Measurements from ENCODE around the gene P2RX5. TPM values are rescaled to one million over a fixed set of nuclear protein-coding genes. Genes with fewer than 3 reads are reported as not detected.

Gene P2RX5
- total RNA-seq, 1 donor from 2014 or later = 19.4 TPM

- intact Hi-C loops (cut with DNase I) = no loop called here
- DNase-seq (ENCODE audit: missing footprints) (peak; percentile 49), ATAC-seq (no peak)
Observed at GRCh38 chr17:3689262-3690093, 6.5 kb downstream of the P2RX5 start.

- intact Hi-C loops (cut with DNase I) = no loop called here
Observed at GRCh38 chr17:3688852-3689261, 7.1 kb downstream of the P2RX5 start.

GRCh38 chr17:3688027-3688553, 7.9 kb downstream of the P2RX5 start:
- DNase-seq (ENCODE audit: missing footprints) (peak; percentile 11), ATAC-seq (no peak)
- intact Hi-C loops (cut with DNase I) = no loop called here

More at GRCh38 chr17:3688852-3689261, 7.1 kb downstream of the P2RX5 start:
- DNase-seq (ENCODE audit: missing footprints) (peak; percentile 39), ATAC-seq (no peak)

- DNase-seq (ENCODE audit: missing footprints) (peak; percentile 20), ATAC-seq (no peak)
- intact Hi-C loops (cut with DNase I) = no loop called here
Observed at GRCh38 chr17:3685174-3685573, 10.8 kb downstream of the P2RX5 start.

DNA sequence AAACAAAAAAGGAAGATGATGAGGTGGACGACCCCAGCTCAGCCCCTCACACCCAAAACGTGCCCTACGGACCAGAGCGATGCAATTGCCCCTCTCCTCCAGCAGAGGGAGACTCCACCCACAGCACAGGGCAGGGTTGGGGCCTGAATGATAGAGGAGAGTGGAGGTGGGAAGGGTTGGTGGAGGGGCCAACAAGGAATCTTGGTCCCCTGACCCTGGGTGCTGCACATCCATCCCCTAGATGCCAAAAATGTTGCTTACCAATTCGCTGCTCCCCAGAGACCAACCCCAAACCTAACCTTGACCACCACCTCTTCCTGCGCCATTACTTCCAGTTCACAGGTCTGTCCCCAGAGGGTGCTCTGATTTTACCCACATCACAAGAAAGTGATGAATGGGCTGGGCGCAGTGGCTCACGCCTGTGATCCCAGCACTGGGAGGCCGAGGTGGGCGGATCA, 12.9 kb downstream of the P2RX5 start:
- ATAC-seq = peak; percentile 50
- intact Hi-C loops (cut with DNase I) = loop anchor here (5.0 kb wide), 1 partner anchor 39 kb away; the partner anchor contains the start of gene HASPIN
- peak; percentile 59 for DNase-seq (ENCODE audit: missing footprints)

- DNase-seq (ENCODE audit: missing footprints) = peak; percentile 30
- intact Hi-C loops (cut with DNase I) = loop anchor here (5.0 kb wide), 1 partner anchor 40 kb away; the partner anchor contains the start of gene HASPIN
- ATAC-seq = no peak
Observed at GRCh38 chr17:3682033-3682432, 13.9 kb downstream of the P2RX5 start.

GRCh38 chr17:3681565-3681964, 14.4 kb downstream of the P2RX5 start:
- DNase-seq (ENCODE audit: missing footprints) = peak; percentile 45
- no peak for ATAC-seq
- intact Hi-C loops (cut with DNase I) = loop anchor here (5.0 kb wide), 1 partner anchor 41 kb away; the partner anchor contains the start of gene HASPIN

DNA sequence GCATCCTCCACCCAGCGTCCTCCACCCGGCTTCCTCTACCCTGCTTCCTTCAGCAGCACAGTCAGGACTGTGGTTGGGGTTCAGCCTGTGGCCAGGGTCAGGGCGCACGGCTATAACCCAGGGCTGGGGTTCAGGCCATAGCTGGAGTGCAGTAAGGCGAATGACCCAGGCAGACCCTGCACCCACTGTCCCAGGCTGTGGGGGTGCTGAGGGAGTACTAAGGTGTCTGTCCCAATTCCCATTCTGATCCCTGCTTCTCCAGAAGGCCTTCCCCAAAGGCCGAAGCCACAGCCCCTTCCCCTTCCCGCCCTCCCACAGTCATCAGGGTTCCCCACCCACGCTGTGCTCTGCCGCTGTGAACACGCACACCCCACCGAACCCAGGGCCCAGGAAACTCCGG, 14.9 kb downstream of the P2RX5 start:
- peak; percentile 15 for DNase-seq (ENCODE audit: missing footprints)
- ATAC-seq = no peak
- intact Hi-C loops (cut with DNase I) = loop anchor here (5.0 kb wide), 1 partner anchor 41 kb away; the partner anchor contains the start of gene HASPIN

GRCh38 chr17:3679531-3680126, 16.3 kb downstream of the P2RX5 start:
- ATAC-seq (no peak), DNase-seq (ENCODE audit: missing footprints) (peak; percentile 66)
- intact Hi-C loops (cut with DNase I) = loop anchor here (5.0 kb wide), 1 partner anchor 43 kb away; the partner anchor contains the start of gene HASPIN

DNA sequence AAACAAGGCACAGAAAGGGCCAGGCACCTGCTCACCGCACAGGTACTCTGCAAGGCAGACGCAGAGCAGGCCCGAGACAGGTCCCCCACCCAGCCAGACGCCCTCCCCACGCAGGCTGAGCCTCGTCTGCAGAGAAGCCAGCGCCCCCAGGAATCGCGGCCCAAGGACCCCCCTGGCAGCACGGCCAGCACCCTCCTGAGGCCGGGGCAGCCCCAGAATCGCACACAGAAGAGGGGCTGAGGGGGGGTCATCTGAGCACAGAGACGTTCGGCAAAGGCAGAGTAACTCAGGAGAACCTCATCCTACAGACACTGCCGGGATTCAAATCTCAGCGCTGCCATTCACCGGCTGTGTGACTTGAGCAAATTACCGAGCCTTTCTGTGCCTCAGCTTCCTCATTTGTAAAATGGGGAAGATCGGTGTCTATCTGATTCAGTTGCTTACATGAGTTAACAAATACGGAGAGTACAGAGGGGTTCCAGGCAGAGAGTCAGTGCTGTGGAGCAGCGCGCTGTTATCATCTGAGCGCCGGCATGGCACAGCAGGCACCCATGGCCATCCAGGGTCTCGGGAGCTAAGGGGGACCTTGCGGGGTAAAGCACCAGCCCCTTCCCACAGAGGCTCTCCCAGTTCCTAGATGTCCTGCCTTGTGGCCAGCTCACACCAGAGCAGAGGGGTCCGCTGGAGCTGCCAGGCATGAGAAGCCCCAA, 17.0 kb downstream of the P2RX5 start:
- ATAC-seq (no peak), DNase-seq (ENCODE audit: missing footprints) (peak; percentile 17)
- intact Hi-C loops (cut with DNase I) = no loop called here

GRCh38 chr17:3678095-3678820, 17.7 kb downstream of the P2RX5 start:
- DNase-seq (ENCODE audit: missing footprints) (peak; percentile 60), ATAC-seq (no peak)
- intact Hi-C loops (cut with DNase I) = no loop called here

- ATAC-seq (no peak), DNase-seq (ENCODE audit: missing footprints) (peak; percentile 30)
- intact Hi-C loops (cut with DNase I) = no loop called here
Observed at GRCh38 chr17:3675886-3676285, 20.1 kb downstream of the P2RX5 start.

- intact Hi-C loops (cut with DNase I) = no loop called here
Observed at GRCh38 chr17:3672571-3672970, 23.4 kb downstream of the P2RX5 start.

DNA sequence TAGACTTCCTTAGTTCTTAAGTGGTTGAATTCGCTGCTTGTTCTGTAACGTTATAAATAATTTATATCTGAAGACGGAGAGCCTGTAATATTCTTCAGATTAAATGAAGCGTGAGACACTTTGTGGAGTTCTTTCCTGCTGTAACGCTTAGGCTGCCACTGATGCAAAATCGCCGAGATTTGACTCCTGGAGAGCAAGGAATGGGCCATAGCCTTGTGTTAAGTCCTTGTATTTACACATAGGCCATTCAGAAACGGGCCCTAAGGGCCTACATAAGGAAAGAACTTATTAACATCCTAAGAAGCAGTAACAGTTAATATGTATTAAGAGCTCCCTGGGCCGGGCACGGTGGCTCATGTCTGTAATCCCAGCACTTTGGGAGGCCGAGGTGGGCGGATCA, 26.4 kb downstream of the P2RX5 start:
- DNase-seq (ENCODE audit: missing footprints) (no peak), ATAC-seq (no peak)
- intact Hi-C loops (cut with DNase I) = no loop called here

More at GRCh38 chr17:3672571-3672970, 23.4 kb downstream of the P2RX5 start:
- ATAC-seq (no peak), DNase-seq (ENCODE audit: missing footprints) (no peak)

DNA sequence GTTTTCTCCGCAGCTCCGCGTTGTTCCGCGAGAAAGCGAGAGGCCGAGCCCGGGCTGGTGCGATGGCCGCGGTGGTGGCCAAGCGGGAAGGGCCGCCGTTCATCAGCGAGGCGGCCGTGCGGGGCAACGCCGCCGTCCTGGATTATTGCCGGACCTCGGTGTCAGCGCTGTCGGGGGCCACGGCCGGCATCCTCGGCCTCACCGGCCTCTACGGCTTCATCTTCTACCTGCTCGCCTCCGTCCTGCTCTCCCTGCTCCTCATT, 26.9 kb downstream of the P2RX5 start:
- ATAC-seq (no peak), DNase-seq (ENCODE audit: missing footprints) (no peak)
- intact Hi-C loops (cut with DNase I) = no loop called here

DNA sequence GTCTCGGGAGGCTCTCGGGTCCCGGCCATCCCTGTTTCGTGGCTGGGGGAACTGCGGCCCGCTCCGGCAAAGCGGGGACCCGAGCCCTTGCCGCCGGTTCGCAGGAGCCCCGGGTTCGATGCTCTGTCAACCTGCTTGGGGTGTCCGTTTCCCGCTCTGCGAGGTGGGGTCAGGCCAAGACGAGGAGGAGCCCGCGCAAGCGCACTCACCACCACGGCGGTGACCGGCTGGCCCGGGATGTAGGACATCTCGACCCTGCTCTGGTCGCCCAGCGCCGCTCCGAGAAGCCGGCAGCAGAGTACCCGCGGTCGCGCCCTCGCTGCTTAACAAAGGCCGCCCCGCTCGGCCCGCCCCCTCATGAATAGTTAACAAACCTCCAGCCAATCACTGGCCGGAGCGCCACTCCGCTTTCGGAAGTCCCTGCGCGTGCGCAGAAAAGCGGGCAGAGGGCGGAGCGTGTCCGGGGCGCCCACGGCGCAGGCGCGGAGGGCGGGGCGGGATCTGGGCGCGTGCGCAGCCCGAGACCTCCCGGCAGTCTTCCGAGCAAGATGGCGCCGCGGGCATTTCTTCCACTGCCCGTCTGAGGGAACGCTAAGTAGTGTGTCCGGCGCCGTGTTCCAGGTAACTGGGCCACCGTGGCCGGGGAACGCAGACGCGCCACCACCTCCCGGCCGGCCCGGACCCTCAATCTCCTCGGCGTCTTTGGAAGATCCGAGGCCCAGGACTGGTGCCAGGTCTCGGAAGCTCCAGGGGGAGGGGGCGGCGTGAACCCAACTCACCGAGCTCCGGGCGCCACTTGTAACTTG, 27.5 kb downstream of the P2RX5 start, which contains the start of the genes EMC6 and TAX1BP3:
Gene EMC6 (plus strand): TSS at position 534 of the 806 bp plus-strand sequence. CDS start 335 bp downstream, outside the sequence.
Gene TAX1BP3 (minus strand): TSS at position 300 of the 806 bp plus-strand sequence. CDS start 52 bp downstream, at position 248.
- ATAC-seq = peak; percentile 94
- intact Hi-C loops (cut with DNase I) = no loop called here
- DNase-seq (ENCODE audit: missing footprints) = peak; percentile 100
